ENCODE data around the gene INTS4.

DNA sequence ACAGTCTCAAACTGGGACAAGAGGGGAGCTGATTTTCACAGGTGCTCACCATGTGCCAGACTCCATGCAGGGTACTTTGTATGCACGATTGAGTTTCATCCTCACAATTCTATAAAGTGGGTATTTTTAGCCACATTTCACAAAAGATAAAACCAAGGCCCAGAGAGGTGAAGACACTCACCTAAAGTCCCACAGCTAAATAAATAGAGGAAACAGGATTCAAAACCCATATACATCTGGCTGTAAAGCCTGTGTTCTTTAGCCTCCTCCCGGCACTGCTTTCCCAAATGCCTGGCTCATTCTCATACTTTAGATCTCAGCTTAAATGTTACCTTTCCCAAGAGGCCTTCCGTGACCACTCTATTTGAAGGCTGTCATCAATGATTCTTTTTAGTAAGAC lies 41.8 kb upstream of the INTS4 start:
- TF ChIP-seq CTCF (IDR thresholded peaks at IDR 0.05 in 4 of 5, conservative IDR thresholded peaks at IDR 0.05 in 1 of 5), result no peak
- TF ChIP-seq POLR2A (IDR thresholded peaks at IDR 0.05), result no peak

Measured in gastrocnemius medialis (tissue), 4 donors.